ENCODE data around the gene SLC25A23. TPM values are rescaled to one million over a fixed set of nuclear protein-coding genes. Genes with fewer than 3 reads are reported as not detected.

The SLC25A23 gene
- total and polyA plus RNA-seq, 2 experiments from 2014 or later, result 25.7 to 96.4 TPM

DNA sequence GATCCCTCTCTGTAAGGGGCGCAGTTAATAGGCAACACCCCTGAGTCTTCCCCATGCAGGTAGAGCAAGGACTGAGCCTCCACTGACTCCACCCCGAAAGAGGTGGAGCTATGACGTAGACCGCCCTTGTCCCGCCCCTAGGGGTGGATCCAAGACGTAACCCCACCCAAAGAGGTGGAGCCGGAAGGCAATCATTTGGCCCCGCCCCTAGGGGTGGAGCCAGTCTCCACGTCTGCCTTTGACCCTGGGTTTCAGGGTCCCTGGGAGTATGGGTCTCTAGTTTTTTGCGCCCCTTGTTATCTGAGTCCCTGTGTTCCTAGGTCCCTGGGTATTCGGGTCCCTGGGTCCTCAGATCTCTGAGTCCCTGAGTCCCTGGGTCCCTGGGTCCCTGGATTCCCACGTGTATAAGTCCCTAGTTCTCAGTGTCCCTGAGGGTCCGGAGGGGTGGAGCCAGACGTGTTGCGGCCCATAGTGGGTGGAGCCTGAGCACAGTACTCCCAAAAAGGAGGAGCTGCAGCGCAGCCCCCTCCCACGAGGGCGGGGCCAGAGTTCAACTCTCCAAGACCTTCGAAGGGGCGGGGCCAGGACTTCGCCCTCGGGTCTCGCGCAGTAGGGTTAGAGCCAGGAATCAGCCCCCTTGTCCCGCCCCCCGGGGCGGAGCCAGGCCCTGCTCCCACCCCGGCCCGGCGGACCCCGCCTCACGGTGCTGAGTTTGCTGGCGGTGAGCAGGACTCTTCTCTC is 16.7 kb upstream of the SLC25A23 start:
- Histone ChIP-seq H4K20me1 (replicated peaks; ENCODE audit: insufficient read depth) (no peaks in the 10 kb centered on the region), H3F3A (replicated peaks; ENCODE audit: low read depth) (no peaks in the 10 kb centered on the region), H3K27ac (ENCODE audit: low read depth) (no peak overlapping the region), H3K9me2 (ENCODE audit: insufficient read depth) (no peaks in the 10 kb centered on the region), H2AFZ (peak overlapping the region; percentile 87; the same call in 1 of the 2 replicates), H3K36me3 (ENCODE audit: insufficient read depth) (no peaks in the 10 kb centered on the region), H3K27me3 (ENCODE audit: insufficient read depth) (peaks cover 14% of the 10 kb centered on the region), H3K4me1 (ENCODE audit: insufficient read depth) (peaks cover 1% of the 10 kb centered on the region), H3K79me2 (replicated peaks; ENCODE audit: insufficient read depth) (no peaks in the 10 kb centered on the region), H3K4me3 (peak overlapping the region; percentile 56), H3K4me2 (peak overlapping the region; percentile 93)
- DNase-seq (ENCODE audit: low spot score) (peak; percentile 100), ATAC-seq (peak; percentile 82)
- peaks cover 8% of the 10 kb centered on the region; the same call in 2 of the 3 replicates for H3K4me1 Mint-ChIP-seq
- peak overlapping the region; percentile 85 for H3K4me3 Mint-ChIP-seq
- peak overlapping the region; percentile 97 for H3K27ac Mint-ChIP-seq
- no peaks in the 10 kb centered on the region; the same call in 2 of the 3 replicates for H3K9me3 Mint-ChIP-seq
- H3K36me3 Mint-ChIP-seq (ENCODE audit: low read depth), result no peaks in the 10 kb centered on the region
- H3K27me3 Mint-ChIP-seq (ENCODE audit: insufficient read depth, low read depth, poor library complexity), result peaks cover 9% of the 10 kb centered on the region
- TF ChIP-seq CTCF (conservative IDR thresholded peaks at IDR 0.05; ENCODE audit: low read depth in 2 of 2) (no peak), CREB1 (CRISPR knock-in tag; IDR thresholded peaks at IDR 0.05; ENCODE audit: low read depth) (peak; percentile 85)

DNA sequence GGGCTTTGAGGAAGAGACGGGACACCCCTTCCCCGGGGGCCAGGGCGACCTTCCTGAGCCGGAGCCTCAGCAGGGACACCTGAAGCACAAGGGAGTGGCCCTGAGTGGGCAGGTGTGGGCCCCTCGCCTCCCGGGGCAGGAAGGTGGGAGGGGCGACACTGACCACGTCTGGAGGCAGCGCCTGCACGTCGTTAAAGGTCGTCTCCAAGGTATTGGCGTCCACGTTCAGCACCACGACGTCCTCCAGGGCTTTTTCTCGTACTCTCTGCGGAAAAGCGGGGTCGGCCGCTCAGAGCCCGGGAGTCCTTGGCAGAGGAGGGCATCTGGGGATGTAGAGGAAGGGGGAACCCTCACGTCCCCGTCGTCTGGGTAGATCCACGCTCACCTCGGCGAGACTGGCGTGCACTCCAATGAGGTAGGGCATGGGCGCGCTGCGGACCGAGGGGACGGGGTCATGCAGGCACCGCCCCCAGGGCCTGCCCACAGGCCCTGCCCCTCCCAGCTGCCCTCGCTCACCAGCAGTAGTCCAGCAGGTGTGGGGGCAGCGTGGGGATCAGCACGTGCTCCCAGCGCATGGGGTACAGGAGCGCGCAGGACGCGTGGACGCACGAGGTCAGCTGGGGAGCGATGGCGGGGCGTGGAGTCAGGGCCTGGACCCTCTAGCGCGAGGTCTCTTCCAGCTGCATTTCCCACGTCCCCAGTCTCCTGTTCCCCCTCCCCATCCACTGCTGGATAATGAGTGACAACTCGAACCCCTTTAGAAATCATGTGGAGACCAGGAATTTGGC is 15.9 kb upstream of the SLC25A23 start:
- H3K79me2 ChIP-seq (replicated peaks; ENCODE audit: insufficient read depth), result no peaks in the 10 kb centered on the region
- Mint-ChIP-seq H3K36me3 (ENCODE audit: low read depth) (no peaks in the 10 kb centered on the region), H3K27ac (0 out of 2 replicates have a peak overlapping the region, but pooled peaks have one; percentile 72), H3K27me3 (ENCODE audit: insufficient read depth, low read depth, poor library complexity) (peaks cover 9% of the 10 kb centered on the region), H3K4me3 (peak overlapping the region; percentile 85), H3K9me3 (no peaks in the 10 kb centered on the region; the same call in 2 of the 3 replicates), H3K4me1 (peaks cover 9% of the 10 kb centered on the region; the same call in 2 of the 3 replicates)
- H3F3A ChIP-seq (replicated peaks; ENCODE audit: low read depth), result no peaks in the 10 kb centered on the region
- H3K36me3 ChIP-seq (ENCODE audit: insufficient read depth), result no peaks in the 10 kb centered on the region
- no peak overlapping the region for H3K27ac ChIP-seq (ENCODE audit: low read depth)
- H2AFZ ChIP-seq, result peak overlapping the region; percentile 87
- H3K4me2 ChIP-seq, result peak overlapping the region; percentile 74
- H3K9me2 ChIP-seq (ENCODE audit: insufficient read depth), result no peaks in the 10 kb centered on the region
- peak; percentile 62 for ATAC-seq
- DNase-seq (ENCODE audit: low spot score), result peak; percentile 66
- no peaks in the 10 kb centered on the region for H4K20me1 ChIP-seq (replicated peaks; ENCODE audit: insufficient read depth)
- H3K4me1 ChIP-seq (ENCODE audit: insufficient read depth), result no peaks in the 10 kb centered on the region; the same call in none of the 2 replicates
- peak overlapping the region; percentile 56 for H3K4me3 ChIP-seq
- H3K27me3 ChIP-seq (ENCODE audit: insufficient read depth), result peaks cover 14% of the 10 kb centered on the region
- TF ChIP-seq CTCF (conservative IDR thresholded peaks at IDR 0.05; ENCODE audit: low read depth in 2 of 2) (no peak), POLR2AphosphoS5 (IDR thresholded peaks at IDR 0.05; ENCODE audit: low read depth) (peak; percentile 47)
